ENCODE results near the gene RAB5A. TPM values are rescaled to one million over a fixed set of nuclear protein-coding genes. Genes with fewer than 3 reads are reported as not detected.

RAB5A gene
- total RNA-seq, 4 donors from 2014 or later: 82.4 to 108 (median 94.4) TPM

- no peak overlapping the region for H3K4me3 ChIP-seq
- H3K27ac ChIP-seq: no peak overlapping the region
- H3K36me3 ChIP-seq: no peaks in the 10 kb centered on the region
- DNase-seq (ENCODE audit: low spot score in 2 of 2): no peak
- 80% methylated on average over 2 of the region's 2 CpGs for WGBS
- no peaks in the 10 kb centered on the region for H3K9me3 ChIP-seq
- H3K4me1 ChIP-seq: peaks cover 5% of the 10 kb centered on the region
- no peak for TF ChIP-seq POLR2A (IDR thresholded peaks at IDR 0.05)
- TF ChIP-seq POLR2AphosphoS5 (IDR thresholded peaks at IDR 0.05): no peak
- TF ChIP-seq, protein P1, sequence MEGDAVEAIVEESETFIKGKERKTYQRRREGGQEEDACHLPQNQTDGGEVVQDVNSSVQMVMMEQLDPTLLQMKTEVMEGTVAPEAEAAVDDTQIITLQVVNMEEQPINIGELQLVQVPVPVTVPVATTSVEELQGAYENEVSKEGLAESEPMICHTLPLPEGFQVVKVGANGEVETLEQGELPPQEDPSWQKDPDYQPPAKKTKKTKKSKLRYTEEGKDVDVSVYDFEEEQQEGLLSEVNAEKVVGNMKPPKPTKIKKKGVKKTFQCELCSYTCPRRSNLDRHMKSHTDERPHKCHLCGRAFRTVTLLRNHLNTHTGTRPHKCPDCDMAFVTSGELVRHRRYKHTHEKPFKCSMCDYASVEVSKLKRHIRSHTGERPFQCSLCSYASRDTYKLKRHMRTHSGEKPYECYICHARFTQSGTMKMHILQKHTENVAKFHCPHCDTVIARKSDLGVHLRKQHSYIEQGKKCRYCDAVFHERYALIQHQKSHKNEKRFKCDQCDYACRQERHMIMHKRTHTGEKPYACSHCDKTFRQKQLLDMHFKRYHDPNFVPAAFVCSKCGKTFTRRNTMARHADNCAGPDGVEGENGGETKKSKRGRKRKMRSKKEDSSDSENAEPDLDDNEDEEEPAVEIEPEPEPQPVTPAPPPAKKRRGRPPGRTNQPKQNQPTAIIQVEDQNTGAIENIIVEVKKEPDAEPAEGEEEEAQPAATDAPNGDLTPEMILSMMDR (IDR thresholded peaks at IDR 0.05): no peak
- no peak for TF ChIP-seq EP300 (IDR thresholded peaks at IDR 0.05)
- no peaks in the 10 kb centered on the region for H3K27me3 ChIP-seq
Measured at GRCh38 chr3:19903649-19904048, 43.2 kb upstream of the RAB5A start.

DNA sequence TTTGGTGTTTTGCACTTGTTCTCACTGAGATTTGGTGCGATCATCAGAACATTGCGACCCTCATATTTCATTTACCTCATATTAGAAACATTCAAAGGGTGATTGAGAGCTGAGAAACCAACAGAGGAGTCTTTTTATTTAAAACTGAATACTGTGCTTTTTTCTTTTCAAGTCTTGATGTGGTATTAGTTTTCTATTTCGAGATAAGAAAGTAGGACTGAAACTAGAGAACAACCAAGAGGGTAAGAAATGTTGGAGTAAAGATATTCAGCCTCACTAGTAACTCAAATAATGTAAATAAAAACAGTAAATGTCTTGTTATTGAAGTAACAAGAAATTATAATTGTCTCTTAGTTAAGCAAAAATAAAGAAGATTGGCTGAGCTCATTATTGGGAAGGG lies 39.4 kb upstream of the RAB5A start:
- Histone ChIP-seq H3K36me3 (no peaks in the 10 kb centered on the region), H3K27me3 (no peaks in the 10 kb centered on the region), H3K27ac (no peak overlapping the region), H3K4me1 (no peaks in the 10 kb centered on the region), H3K4me3 (no peak overlapping the region), H3K9me3 (peaks cover 16% of the 10 kb centered on the region)
- DNase-seq (ENCODE audit: low spot score in 2 of 2): no peak
- TF ChIP-seq, protein P1 (IDR thresholded peaks at IDR 0.05): no peak
- TF ChIP-seq POLR2A (IDR thresholded peaks at IDR 0.05) (no peak), POLR2AphosphoS5 (IDR thresholded peaks at IDR 0.05) (no peak), EP300 (IDR thresholded peaks at IDR 0.05) (no peak)
- 84% methylated on average over 3 of the region's 3 CpGs for WGBS

DNA sequence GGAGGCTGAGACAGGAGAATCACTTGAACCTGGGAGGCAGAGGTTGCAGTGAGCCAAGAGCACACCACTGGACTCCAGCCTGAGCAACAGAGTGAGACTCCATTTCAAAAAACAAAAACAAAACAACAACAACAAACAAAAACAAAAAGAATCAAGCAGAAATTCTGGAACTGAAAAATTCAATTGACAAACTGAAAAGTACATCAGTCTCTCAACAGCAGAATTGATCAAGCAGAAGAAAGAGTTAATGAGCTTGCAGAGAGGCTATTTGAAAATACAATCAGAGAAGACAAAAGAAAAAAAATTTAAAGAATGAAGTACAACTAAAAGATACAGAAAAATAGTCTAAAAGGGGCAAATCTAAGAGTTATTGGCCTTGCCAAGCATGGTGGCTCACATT lies 35.4 kb upstream of the RAB5A start:
- no peak for DNase-seq (ENCODE audit: low spot score in 2 of 2)
- TF ChIP-seq EP300 (IDR thresholded peaks at IDR 0.05) (no peak), POLR2A (IDR thresholded peaks at IDR 0.05) (no peak), POLR2AphosphoS5 (IDR thresholded peaks at IDR 0.05) (no peak)
- TF ChIP-seq, protein P1 (IDR thresholded peaks at IDR 0.05): no peak
- Histone ChIP-seq H3K27ac (no peak overlapping the region), H3K4me3 (no peak overlapping the region), H3K4me1 (no peaks in the 10 kb centered on the region), H3K36me3 (no peaks in the 10 kb centered on the region), H3K27me3 (no peaks in the 10 kb centered on the region), H3K9me3 (peaks cover 16% of the 10 kb centered on the region)

- Histone ChIP-seq H3K4me1 (no peaks in the 10 kb centered on the region), H3K27me3 (no peaks in the 10 kb centered on the region), H3K4me3 (no peak overlapping the region), H3K9me3 (peaks cover 1% of the 10 kb centered on the region), H3K27ac (no peak overlapping the region), H3K36me3 (no peaks in the 10 kb centered on the region)
- WGBS: 74% methylated on average over 1 of the region's 1 CpG
- TF ChIP-seq, protein P1 (IDR thresholded peaks at IDR 0.05): no peak
- no peak for TF ChIP-seq EP300 (IDR thresholded peaks at IDR 0.05)
- DNase-seq (ENCODE audit: low spot score in 2 of 2): no peak
Measured at GRCh38 chr3:19917167-19917566, 29.7 kb upstream of the RAB5A start.

DNA sequence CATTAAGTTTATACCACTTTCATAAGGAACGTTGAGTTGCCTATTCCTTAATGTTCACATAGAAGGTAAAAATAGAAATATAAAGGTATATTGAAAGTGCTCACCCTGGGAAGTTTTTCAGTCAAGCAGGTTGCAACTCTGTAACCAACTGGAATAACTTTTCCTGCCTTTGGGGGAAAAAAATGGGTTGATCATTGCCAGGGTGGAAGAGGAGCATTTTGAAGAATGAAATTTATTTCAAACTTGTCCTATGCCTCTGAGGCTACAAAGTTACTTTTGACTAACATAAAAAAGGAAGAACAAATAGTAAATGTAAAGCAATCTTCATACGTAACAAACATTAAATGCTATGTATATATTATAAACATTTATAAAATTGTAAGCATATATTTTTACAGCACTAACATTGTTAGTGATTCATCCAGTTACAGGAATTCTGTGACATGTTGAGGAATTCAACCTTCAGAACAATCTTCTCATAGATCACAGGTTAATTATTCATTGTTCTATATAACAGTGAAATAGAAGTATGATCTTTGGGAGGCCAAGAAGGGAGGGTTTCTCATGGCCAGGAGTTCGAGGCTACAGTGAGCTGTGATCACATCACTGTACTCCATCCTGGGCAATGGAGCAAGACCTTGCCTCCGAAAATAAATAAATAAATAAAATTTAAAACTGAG lies 26.4 kb upstream of the RAB5A start:
- 84% methylated on average over 4 of the region's 4 CpGs for WGBS

More for the DNA sequence above, 26.4 kb upstream of the RAB5A start:
- TF ChIP-seq POLR2A (IDR thresholded peaks at IDR 0.05) (no peak), EP300 (IDR thresholded peaks at IDR 0.05) (no peak)
- H3K36me3 ChIP-seq: no peaks in the 10 kb centered on the region
- H3K4me3 ChIP-seq: no peak overlapping the region
- H3K9me3 ChIP-seq: no peaks in the 10 kb centered on the region
- no peak for DNase-seq (ENCODE audit: low spot score in 2 of 2)
- no peak overlapping the region for H3K27ac ChIP-seq
- H3K27me3 ChIP-seq: no peaks in the 10 kb centered on the region
- H3K4me1 ChIP-seq: no peaks in the 10 kb centered on the region

Data from suprapubic skin (tissue), 4 donors.